ENCODE data around the gene MSH4. TPM values are rescaled to one million over a fixed set of nuclear protein-coding genes. Genes with fewer than 3 reads are reported as not detected.
A peak's percentile ranks its signal among the peaks of the same experiment; 100 is the strongest.

Gene MSH4
- total RNA-seq, 2 donors from 2014 or later: 0.13 to 0.46 TPM

DNA sequence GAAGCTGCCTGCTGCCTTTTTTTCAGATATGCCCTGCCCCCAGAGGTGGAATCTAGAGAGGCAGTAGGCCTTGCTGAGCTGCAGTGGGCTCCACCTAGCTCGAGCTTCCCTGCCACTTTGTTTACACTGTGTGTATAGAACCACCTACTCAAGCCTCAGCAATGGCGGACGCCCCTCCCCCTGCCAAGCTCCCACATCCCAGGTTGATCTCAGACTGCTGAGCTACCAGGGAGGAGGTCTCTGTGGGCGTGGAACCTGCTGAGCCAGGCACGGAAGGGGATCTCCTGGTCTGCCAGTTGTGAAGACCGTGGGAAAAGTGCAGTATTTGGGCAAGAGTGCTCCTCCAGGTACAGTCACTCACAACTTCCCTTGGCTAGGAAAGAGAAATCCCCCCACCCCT is 65.1 kb downstream of the MSH4 start:
- H3K4me1 Mint-ChIP-seq: no peaks in the 10 kb centered on the region
- DNase-seq: peak; percentile 79
- Histone ChIP-seq H3K27ac (ENCODE audit: low read depth, low read length) (no peak overlapping the region), H3K9me3 (ENCODE audit: control insufficient read depth, low read length) (no peaks in the 10 kb centered on the region), H3K27me3 (ENCODE audit: control insufficient read depth, insufficient read depth, low read length, poor library complexity, severe bottlenecking) (no peaks in the 10 kb centered on the region), H3K9ac (ENCODE audit: extremely low read depth, low read length, poor library complexity, severe bottlenecking) (no peak overlapping the region), H3K4me3 (ENCODE audit: low read length) (no peak overlapping the region), H3K36me3 (ENCODE audit: control insufficient read depth, insufficient read depth, low read length) (no peaks in the 10 kb centered on the region), H3K4me1 (ENCODE audit: control insufficient read depth, insufficient read depth, low read length) (no peaks in the 10 kb centered on the region)
- H3K27ac Mint-ChIP-seq: no peak overlapping the region
- H3K4me3 Mint-ChIP-seq: no peak overlapping the region
- H3K27me3 Mint-ChIP-seq (ENCODE audit: insufficient read depth): no peaks in the 10 kb centered on the region
- 60 to 79% methylated on average over 1 to 6 of the region's 6 CpGs for WGBS, 2 experiments (ENCODE audit: insufficient coverage in 1 of 2, insufficient read length in 1 of 2)
- no peaks in the 10 kb centered on the region for H3K36me3 Mint-ChIP-seq (ENCODE audit: low read depth)
- TF ChIP-seq CTCF (conservative IDR thresholded peaks at IDR 0.05): peak; percentile 45
- H3K9me3 Mint-ChIP-seq: no peaks in the 10 kb centered on the region

- no peaks in the 10 kb centered on the region for H3K27me3 Mint-ChIP-seq (ENCODE audit: insufficient read depth)
- no peaks in the 10 kb centered on the region for H3K4me1 Mint-ChIP-seq
- peaks cover 6% of the 10 kb centered on the region for H3K9me3 ChIP-seq (ENCODE audit: control insufficient read depth, low read length)
- H3K36me3 Mint-ChIP-seq (ENCODE audit: low read depth): peaks cover 2% of the 10 kb centered on the region
- no peak overlapping the region for H3K27ac ChIP-seq (ENCODE audit: low read depth, low read length)
- DNase-seq: no peak
- no peak overlapping the region for H3K27ac Mint-ChIP-seq
- no peak overlapping the region for H3K9ac ChIP-seq (ENCODE audit: extremely low read depth, low read length, poor library complexity, severe bottlenecking)
- H3K27me3 ChIP-seq (ENCODE audit: control insufficient read depth, insufficient read depth, low read length, poor library complexity, severe bottlenecking): no peaks in the 10 kb centered on the region
- peaks cover 18% of the 10 kb centered on the region for H3K9me3 Mint-ChIP-seq
- no peak overlapping the region for H3K4me3 ChIP-seq (ENCODE audit: low read length)
- TF ChIP-seq CTCF (conservative IDR thresholded peaks at IDR 0.05): no peak
- no peak overlapping the region for H3K4me3 Mint-ChIP-seq
- no peaks in the 10 kb centered on the region for H3K36me3 ChIP-seq (ENCODE audit: control insufficient read depth, insufficient read depth, low read length)
- no peaks in the 10 kb centered on the region for H3K4me1 ChIP-seq (ENCODE audit: control insufficient read depth, insufficient read depth, low read length)
- no CpG with 5 or more reads among the region's 1 CpG for WGBS, 2 experiments (ENCODE audit: insufficient coverage in 1 of 2, insufficient read length in 1 of 2)
These were observed 74.3 kb downstream of the MSH4 start for GRCh38 chr1:75870951-75871350.

- H3K4me1 Mint-ChIP-seq: no peaks in the 10 kb centered on the region
- no peak for DNase-seq
- H3K27me3 Mint-ChIP-seq (ENCODE audit: insufficient read depth): no peaks in the 10 kb centered on the region
- 86% methylated on average over 1 of the region's 1 CpG; no CpG with 5 or more reads in 1 of the 2 experiments for WGBS, 2 experiments (ENCODE audit: insufficient coverage in 1 of 2, insufficient read length in 1 of 2)
- H3K4me1 ChIP-seq (ENCODE audit: control insufficient read depth, insufficient read depth, low read length): no peaks in the 10 kb centered on the region
- no peaks in the 10 kb centered on the region for H3K9me3 ChIP-seq (ENCODE audit: control insufficient read depth, low read length)
- H3K27ac Mint-ChIP-seq: no peak overlapping the region
- H3K27me3 ChIP-seq (ENCODE audit: control insufficient read depth, insufficient read depth, low read length, poor library complexity, severe bottlenecking): no peaks in the 10 kb centered on the region
- no peaks in the 10 kb centered on the region for H3K36me3 ChIP-seq (ENCODE audit: control insufficient read depth, insufficient read depth, low read length)
- TF ChIP-seq CTCF (conservative IDR thresholded peaks at IDR 0.05): no peak
- H3K4me3 ChIP-seq (ENCODE audit: low read length): no peak overlapping the region
- H3K27ac ChIP-seq (ENCODE audit: low read depth, low read length): no peak overlapping the region
- H3K36me3 Mint-ChIP-seq (ENCODE audit: low read depth): no peaks in the 10 kb centered on the region
- H3K9ac ChIP-seq (ENCODE audit: extremely low read depth, low read length, poor library complexity, severe bottlenecking): no peak overlapping the region
- no peak overlapping the region for H3K4me3 Mint-ChIP-seq
- H3K9me3 Mint-ChIP-seq: no peaks in the 10 kb centered on the region
These were observed 83.3 kb downstream of the MSH4 start for GRCh38 chr1:75879985-75880384.
